PC-9 (cell line): Measurements from ENCODE around the gene FOXJ3. TPM values are rescaled to one million over a fixed set of nuclear protein-coding genes. Genes with fewer than 3 reads are reported as not detected.

ENCODE experiments used
- BruUV-seq: library from RNA; stranded (reverse); fragments of 400-500 nt; replicated peaks from 2 replicates; lab custom pipeline; 2021; lab: Mats Ljungman, UMichigan
- CTCF ChIA-PET: fragments of 300-600 bp; sonication (Branson Sonifier 250); formaldehyde crosslinking; loops from one replicate; lab custom pipeline; 2022; ENCODE audit warnings: antibody characterized with exemption; lab: Charles Lee
- POLR2A ChIA-PET: fragments of 300-600 bp; sonication (Branson Sonifier 250); formaldehyde crosslinking; loops from one replicate; lab custom pipeline; 2022; ENCODE audit warnings: antibody characterized with exemption; ENCODE audit not compliant: unreplicated experiment; lab: Charles Lee
- DNase-seq, 2 experiments: peaks; one replicate each; pipeline versions ENCODE4 v3.0.0 to v3.0.0-alpha.2; 2015 to 2022; ENCODE audit warnings: mixed read lengths in 1 of 2
- H2AFZ ChIP-seq: fragments of 200-600 bp; sonication (generic); 2 replicates; pipeline ENCODE4 v1.8.1; 2017; ENCODE audit warnings: antibody characterized with exemption
- H3F3A ChIP-seq: fragments of 200-600 bp; sonication (generic); 2 replicates; pipeline ENCODE4 v1.8.1; 2017; ENCODE audit warnings: antibody characterized with exemption, mild to moderate bottlenecking, low read depth; ENCODE audit not compliant: insufficient read depth
- H3K27ac ChIP-seq: fragments of 200-600 bp; sonication (generic); 2 replicates; pipeline ENCODE4 v1.6.1; 2016; ENCODE audit warnings: mixed run types
- H3K27me3 ChIP-seq: fragments of 200-600 bp; sonication (generic); 2 replicates; pipeline ENCODE4 v1.6.1; 2016; ENCODE audit warnings: low read depth, mixed run types; ENCODE audit not compliant: insufficient read depth
- H3K36me3 ChIP-seq: fragments of 200-600 bp; sonication (generic); 2 replicates; pipeline ENCODE4 v1.6.1; 2016; ENCODE audit warnings: low read depth, mixed run types
- H3K4me1 ChIP-seq: fragments of 200-600 bp; sonication (generic); replicated peaks from 2 replicates; pipeline ENCODE4 v1.6.1; 2016; ENCODE audit warnings: mixed run types; ENCODE audit not compliant: insufficient read depth
- H3K4me2 ChIP-seq: fragments of 200-600 bp; sonication (generic); 2 replicates; pipeline ENCODE4 v1.6.1; 2017; ENCODE audit warnings: mixed run types
- H3K4me3 ChIP-seq: fragments of 200-600 bp; sonication (generic); 2 replicates; pipeline ENCODE4 v1.6.1; 2016; ENCODE audit warnings: mixed run types
- H3K79me2 ChIP-seq: fragments of 200-600 bp; sonication (generic); 2 replicates; pipeline ENCODE4 v1.6.1; 2017; ENCODE audit warnings: low read depth, mixed run types
- H3K9me2 ChIP-seq: fragments of 200-600 bp; sonication (generic); 2 replicates; pipeline ENCODE4 v1.8.1; 2017; ENCODE audit warnings: mild to moderate bottlenecking; ENCODE audit not compliant: insufficient read depth
- H3K9me3 ChIP-seq: fragments of 200-600 bp; sonication (generic); 2 replicates; pipeline ENCODE4 v1.8.1; 2016; ENCODE audit warnings: low read depth; ENCODE audit not compliant: insufficient read depth
- H4K20me1 ChIP-seq: fragments of 200-600 bp; sonication (generic); 2 replicates; pipeline ENCODE4 v1.8.1; 2017; ENCODE audit not compliant: insufficient read depth
- CTCF ChIP-seq: fragments of 200-600 bp; sonication (generic); conservative IDR thresholded peaks from 2 replicates; pipeline ENCODE4 v1.6.1; 2017; ENCODE audit warnings: mixed run types, antibody characterized with exemption, mild to moderate bottlenecking, moderate library complexity
- EZH2 ChIP-seq: fragments of 200-600 bp; sonication (generic); IDR thresholded peaks from 2 replicates; pipeline ENCODE4 v1.8.0; 2017; ENCODE audit warnings: antibody characterized with exemption, low read depth
- intact Hi-C: fragments of 100-400 bp; cut with micrococcal nuclease; formaldehyde crosslinking; loops from one replicate; pipeline ENCODE4 v1.10.0; 2022; ENCODE audit not compliant: unreplicated experiment
- total RNA-seq: library from RNA; stranded (reverse); gene quantifications from 2 replicates; pipeline ENCODE4 v1.2.3, GENCODE V29; 2021

Gene FOXJ3
- total RNA-seq, 1 experiment from 2014 or later = 60.4 TPM

GRCh38 chr1:42295816-42296215 lies 39.2 kb downstream of the FOXJ3 start:
- no peaks in the 10 kb centered on the region for H3K4me1 ChIP-seq
- peaks cover 92% of the 10 kb centered on the region for H3K79me2 ChIP-seq
- POLR2A ChIA-PET = no interaction called here
- no peaks in the 10 kb centered on the region for H3K9me2 ChIP-seq
- CTCF ChIA-PET = no interaction called here
- H3K9me3 ChIP-seq = peaks cover 16% of the 10 kb centered on the region
- TF ChIP-seq EZH2 (no peak), CTCF (no peak)
- no peaks in the 10 kb centered on the region for H3K27me3 ChIP-seq
- no peak overlapping the region for H3K4me3 ChIP-seq
- intact Hi-C loops = no loop called here
- peaks cover 12% of the 10 kb centered on the region for H3K36me3 ChIP-seq
- H4K20me1 ChIP-seq = no peaks in the 10 kb centered on the region
- peaks cover 30% of the 10 kb centered on the region for H3F3A ChIP-seq
- BruUV-seq = no TSS peak
- H2AFZ ChIP-seq = no peak overlapping the region
- no peak overlapping the region for H3K4me2 ChIP-seq
- no peak overlapping the region for H3K27ac ChIP-seq
- no peak for DNase-seq

DNA sequence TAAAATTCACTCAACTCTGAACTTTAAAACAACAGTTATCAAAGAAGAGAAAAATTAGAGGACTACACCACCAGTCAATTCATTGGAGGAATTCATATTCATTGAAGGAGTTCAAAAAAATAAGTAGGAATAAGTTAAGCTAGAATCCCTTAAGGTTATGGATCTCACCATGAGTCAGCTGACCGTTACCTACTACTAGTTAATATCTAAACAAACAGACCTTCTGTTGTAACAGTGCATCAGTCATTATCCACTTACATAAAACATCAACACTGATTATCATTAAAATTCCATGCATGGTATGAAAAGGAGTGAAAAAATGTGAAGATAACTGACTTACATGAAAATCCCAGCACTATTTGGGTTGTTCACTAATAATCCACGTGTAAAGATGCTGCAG lies 44.9 kb downstream of the FOXJ3 start:
- Histone ChIP-seq H3K27ac (no peak overlapping the region), H3F3A (peaks cover 22% of the 10 kb centered on the region), H4K20me1 (0 out of 2 replicates have a peak, but pooled peaks cover 4% of the 10 kb centered on the region), H3K79me2 (peaks cover 95% of the 10 kb centered on the region), H3K4me3 (no peak overlapping the region), H3K9me3 (no peaks in the 10 kb centered on the region), H3K36me3 (peaks cover 14% of the 10 kb centered on the region; the same call in 1 of the 2 replicates), H3K4me2 (no peak overlapping the region), H3K9me2 (no peaks in the 10 kb centered on the region), H3K4me1 (peaks cover 3% of the 10 kb centered on the region; the same call in 1 of the 2 replicates), H3K27me3 (no peaks in the 10 kb centered on the region), H2AFZ (no peak overlapping the region)
- intact Hi-C loops = no loop called here
- DNase-seq = no peak
- no peak for TF ChIP-seq CTCF
- no peak for TF ChIP-seq EZH2
- BruUV-seq = no TSS peak
- POLR2A ChIA-PET = no interaction called here
- CTCF ChIA-PET = no interaction called here

- no peak for TF ChIP-seq CTCF
- no peak for TF ChIP-seq EZH2
- no peak overlapping the region for H3K4me2 ChIP-seq
- H3F3A ChIP-seq = peaks cover 27% of the 10 kb centered on the region
- peaks cover 94% of the 10 kb centered on the region for H3K79me2 ChIP-seq
- 0 out of 2 replicates have a peak, but pooled peaks cover 4% of the 10 kb centered on the region for H4K20me1 ChIP-seq
- BruUV-seq = no TSS peak
- H3K27me3 ChIP-seq = no peaks in the 10 kb centered on the region
- ChIA-PET POLR2A (interaction anchor here (0.6 kb wide), 1 partner anchor 1254 kb away, joined by 3 read pairs; no protein-coding TSS in a partner anchor), CTCF (no interaction called here)
- H2AFZ ChIP-seq = no peak overlapping the region
- H3K4me3 ChIP-seq = no peak overlapping the region
- no peak overlapping the region for H3K27ac ChIP-seq
- no peaks in the 10 kb centered on the region for H3K9me2 ChIP-seq
- intact Hi-C loops = no loop called here
- H3K36me3 ChIP-seq = peaks cover 14% of the 10 kb centered on the region; the same call in 1 of the 2 replicates
- no peaks in the 10 kb centered on the region for H3K9me3 ChIP-seq
- no peak for DNase-seq
- peaks cover 20% of the 10 kb centered on the region for H3K4me1 ChIP-seq
Observed at GRCh38 chr1:42288311-42288985, 46.6 kb downstream of the FOXJ3 start.
